NCI-H1436 treated with DMSO at 0.1 percent for 48 hours (cell line): ENCODE results near the gene RNF180.
"Not testable (repeated sequence)": the region's sequence is repeated elsewhere in the genome, so short reads cannot be mapped to it uniquely, and the experiment has no call there.

Experiments
- DNase-seq: peaks from one replicate; lab custom pipeline; 2025; lab: John Stamatoyannopoulos, UW

The RNF180 gene

DNA sequence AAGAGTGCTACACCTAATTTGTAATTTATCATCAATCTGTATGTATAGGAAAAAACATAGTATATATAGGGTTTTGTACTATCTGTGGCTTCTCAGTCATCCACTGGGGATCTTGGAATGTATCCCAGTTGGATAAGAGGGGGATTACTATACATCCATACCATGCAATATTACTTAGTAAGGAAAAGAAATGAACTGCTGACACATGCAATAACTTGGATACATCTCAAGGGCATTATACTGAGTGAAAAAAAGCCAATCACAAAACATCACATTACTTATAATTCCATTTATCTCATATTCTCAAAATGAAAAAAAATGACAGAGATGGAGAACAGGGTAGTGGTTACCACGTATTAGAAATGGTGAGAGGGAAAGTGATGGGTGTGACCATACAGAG lies 231.9 kb downstream of the RNF180 start:
- DNase-seq = no peak

DNA sequence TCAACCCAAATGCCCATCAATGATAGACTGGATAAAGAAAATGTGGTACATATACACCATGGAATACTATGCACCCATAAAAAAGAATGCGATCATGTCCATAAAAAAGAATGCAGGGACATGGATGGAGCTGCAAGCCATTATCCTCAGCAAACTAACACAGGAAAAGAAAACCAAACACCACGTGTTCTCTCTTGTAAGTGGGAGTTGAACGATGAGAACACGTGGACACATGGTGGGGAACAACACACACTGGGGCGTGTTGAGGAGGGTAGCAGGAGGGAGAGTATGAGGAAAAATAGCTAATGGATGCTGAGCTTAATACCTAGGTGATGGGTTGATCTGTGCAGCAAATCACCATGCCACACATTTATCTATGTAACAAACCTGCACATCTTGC lies 233.1 kb downstream of the RNF180 start:
- DNase-seq = not testable (repeated sequence)

DNA sequence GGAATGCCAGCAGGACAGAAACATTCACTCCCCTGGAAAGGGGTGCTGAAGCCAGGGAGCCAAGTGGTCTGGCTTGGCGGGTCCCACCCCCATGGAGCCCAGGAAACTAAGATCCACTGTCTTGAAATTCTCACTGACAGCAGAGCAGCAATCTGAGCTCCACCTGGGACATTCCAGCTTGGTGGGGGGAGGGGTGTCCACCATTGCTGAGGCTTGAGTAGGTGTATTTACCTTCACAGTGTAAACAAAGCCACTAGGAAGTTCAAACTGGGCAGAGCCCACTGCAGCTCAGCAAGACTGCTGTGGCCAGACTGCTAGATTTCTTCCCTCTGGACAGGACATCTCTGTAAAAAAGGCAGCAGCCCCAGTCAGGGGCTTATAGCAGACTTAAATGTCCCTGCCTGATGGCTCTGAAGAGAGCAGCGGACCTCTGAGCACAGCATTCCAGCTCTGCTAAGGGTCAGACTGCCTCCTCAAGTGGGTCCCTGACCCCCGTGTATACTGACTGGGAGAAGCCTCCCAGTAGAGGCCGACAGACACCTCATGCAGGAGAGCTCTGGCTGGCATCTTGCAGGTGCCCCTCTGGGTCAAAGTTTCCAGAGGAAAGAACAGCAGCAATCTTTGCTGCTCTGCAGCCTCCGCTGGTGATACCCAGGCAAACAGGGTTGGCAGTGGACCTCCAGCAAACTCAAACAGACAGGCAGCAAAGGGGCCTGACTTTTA lies 241.6 kb downstream of the RNF180 start:
- DNase-seq = not testable (repeated sequence)

DNA sequence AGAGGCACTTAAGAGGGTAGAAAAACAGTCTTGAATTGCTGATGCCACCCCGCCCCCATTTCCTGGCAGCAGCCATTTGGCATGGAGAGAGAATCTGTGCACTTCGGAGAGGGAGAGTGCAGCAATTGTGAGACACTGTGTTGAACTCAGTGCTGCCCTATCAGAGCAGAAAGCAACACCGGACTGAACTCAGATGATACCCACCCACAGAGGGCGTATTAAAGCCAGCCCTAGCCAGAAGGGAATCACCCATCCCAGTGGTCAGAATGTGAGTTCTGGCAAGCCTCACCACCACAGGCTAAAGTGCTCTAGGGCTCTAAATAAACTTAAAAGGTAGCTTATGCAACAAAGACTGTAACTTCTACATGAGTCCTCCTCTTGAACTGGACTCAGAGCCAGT lies 251.7 kb downstream of the RNF180 start:
- no peak for DNase-seq

DNA sequence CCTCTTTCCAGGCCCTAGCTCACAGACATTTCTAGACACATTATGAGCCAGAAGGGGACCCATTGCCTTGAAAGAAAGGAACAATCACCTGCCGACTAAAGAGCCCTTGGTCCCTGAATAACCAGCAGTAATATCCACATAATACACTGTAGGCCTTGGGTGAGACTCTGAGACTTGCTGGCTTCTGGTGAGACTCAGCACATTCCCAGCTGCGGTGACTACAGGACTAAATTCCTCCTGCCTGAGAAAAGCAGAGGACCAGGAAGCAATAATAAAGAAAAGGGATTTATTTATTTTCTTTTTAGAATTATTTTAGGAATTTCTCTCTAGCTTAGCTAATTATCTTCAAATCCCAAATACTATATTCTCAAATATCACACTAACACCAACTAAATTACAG lies 252.4 kb downstream of the RNF180 start:
- DNase-seq = no peak
